DMS114 treated with DMSO at 0.1 percent for 48 hours (cell line): ENCODE data around the gene RAB22A.
"Not testable (repeated sequence)": the region's sequence is repeated elsewhere in the genome, so short reads cannot be mapped to it uniquely, and the experiment has no call there.

ENCODE experiments used
- DNase-seq: peaks from one replicate; lab custom pipeline; 2025; ENCODE audit not compliant: unreplicated experiment; lab: John Stamatoyannopoulos, UW

The RAB22A gene

GRCh38 chr20:58407966-58408557 lies 98.5 kb downstream of the RAB22A start:
- DNase-seq, result no peak

DNA sequence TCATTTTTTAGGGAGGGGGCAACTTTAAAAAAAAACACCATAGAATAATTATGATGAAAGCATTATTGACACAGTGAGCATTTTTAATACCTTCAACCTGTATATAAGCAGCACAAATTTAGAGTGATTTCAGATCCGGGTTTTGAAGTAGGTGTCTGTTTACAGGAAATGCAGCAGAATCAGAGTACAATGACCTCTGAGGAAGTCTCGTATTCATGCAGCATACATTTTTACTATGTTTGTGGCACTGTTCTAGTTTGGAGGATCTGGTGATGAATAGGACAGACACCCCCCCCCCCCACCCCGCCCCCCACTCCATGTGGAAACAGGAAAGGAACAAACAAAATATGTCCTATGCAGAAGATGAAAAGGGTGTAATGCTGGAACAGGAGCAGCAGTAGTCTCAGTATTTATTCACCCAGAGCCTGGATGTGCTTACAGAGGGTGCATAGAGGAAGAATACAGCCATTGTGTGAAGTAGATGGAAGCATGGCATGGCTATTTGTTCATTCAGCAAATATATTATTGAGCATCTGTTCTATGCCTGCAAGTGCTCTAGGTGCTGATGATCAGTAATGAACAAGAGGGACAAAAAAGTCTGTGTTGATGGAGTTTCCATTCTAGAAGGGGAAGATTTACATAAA lies 99.2 kb downstream of the RAB22A start:
- DNase-seq, result no peak

DNA sequence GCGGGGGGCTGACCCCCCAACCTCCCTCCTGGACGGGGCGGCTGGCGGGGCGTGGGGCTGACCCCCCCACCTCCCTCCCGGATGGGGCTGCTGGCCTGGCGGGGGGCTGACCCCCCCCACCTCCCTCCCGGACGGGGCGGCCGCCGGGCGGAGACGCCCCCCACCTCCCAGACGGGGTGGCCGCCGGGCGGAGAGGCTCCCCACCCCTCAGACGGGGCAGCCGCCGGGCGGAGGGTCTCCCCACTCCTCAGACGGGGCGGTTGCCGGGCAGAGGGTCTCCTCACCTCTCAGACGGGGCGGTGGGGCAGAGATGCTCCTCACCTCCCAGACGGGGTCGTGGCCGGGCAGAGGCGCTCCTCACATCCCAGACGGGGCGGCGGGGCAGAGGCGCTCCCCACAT lies 104.7 kb downstream of the RAB22A start:
- not testable (repeated sequence) for DNase-seq

DNA sequence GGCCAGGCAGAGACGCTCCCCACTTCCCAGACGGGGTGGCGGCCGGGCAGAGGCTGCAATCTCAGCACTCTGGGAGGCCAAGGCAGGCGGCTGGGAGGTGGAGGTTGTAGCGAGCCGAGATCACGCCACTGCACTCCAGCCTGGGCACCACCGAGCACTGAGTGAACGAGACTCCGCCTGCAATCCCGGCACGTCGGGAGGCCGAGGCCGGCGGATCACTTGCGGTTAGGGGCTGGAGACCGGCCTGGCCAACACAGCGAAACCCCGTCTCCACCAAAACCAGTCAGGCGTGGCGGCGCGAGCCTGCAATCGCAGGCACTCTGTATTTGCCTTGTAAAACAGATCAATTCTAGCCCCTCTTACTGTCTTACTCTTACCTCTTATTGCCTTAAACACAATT lies 105.3 kb downstream of the RAB22A start:
- DNase-seq, result not testable (repeated sequence)

DNA sequence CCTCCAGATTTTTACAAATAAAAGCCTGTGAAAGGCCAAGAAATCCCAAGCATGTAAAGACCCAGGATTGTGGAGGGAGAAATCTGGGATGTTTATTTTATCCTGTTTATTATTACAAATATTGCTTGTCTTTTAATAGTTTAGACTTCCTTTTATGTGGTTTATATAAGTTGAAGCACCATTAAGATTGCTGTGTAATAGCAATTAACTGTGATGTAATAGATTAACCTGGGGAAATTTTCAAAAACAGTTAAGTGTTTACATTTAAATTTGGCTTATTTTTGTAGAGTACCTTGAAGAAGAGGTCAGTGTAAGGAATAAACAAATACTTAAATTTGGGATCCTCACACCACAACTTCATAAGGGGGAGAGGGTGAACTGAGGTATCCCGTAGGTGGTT lies 106.5 kb downstream of the RAB22A start:
- DNase-seq, result no peak

GRCh38 chr20:58416835-58417234 lies 107.3 kb downstream of the RAB22A start:
- no peak for DNase-seq
